Brain microvascular endothelial cell (primary cell): Measurements from ENCODE around the gene RNF157.

Experiments used
- DNase-seq: peaks from one replicate; pipeline ENCODE4 v3.0.0-alpha.2; 2020
- H3K27ac ChIP-seq: fragments of 250-450 bp; sonication (Bioruptor Pico); 2 replicates; pipeline ENCODE4 v1.5.1; 2020; ENCODE audit warnings: mild to moderate bottlenecking, moderate library complexity
- H3K27me3 ChIP-seq: fragments of 250-450 bp; sonication (Bioruptor Pico); replicated peaks from 2 replicates; pipeline ENCODE4 v1.5.1; 2020; ENCODE audit warnings: mild to moderate bottlenecking
- H3K36me3 ChIP-seq: fragments of 250-450 bp; sonication (Bioruptor Pico); replicated peaks from 2 replicates; pipeline ENCODE4 v1.5.1; 2020; ENCODE audit warnings: mild to moderate bottlenecking
- H3K4me3 ChIP-seq: 2 replicates; pipeline ENCODE4 v1.5.1; 2011; ENCODE audit warnings: low read depth, mild to moderate bottlenecking, control low read depth, low read length, moderate library complexity
- in situ Hi-C: cut with HindIII; loops from 2 replicates; pipeline ENCODE4 v1.10.0; 2017; ENCODE audit warnings: low sequenced_read_pairs, low pct_ligation_motif_present
- TF ChIP-seq, protein P1 (sequence below): IDR thresholded peaks from 2 replicates; pipeline ENCODE4 v1.5.1; 2011; ENCODE audit warnings: low read depth, mild to moderate bottlenecking, moderate library complexity, low read length, control low read depth, inconsistent platforms; ENCODE audit errors: missing control alignments

Gene RNF157

DNA sequence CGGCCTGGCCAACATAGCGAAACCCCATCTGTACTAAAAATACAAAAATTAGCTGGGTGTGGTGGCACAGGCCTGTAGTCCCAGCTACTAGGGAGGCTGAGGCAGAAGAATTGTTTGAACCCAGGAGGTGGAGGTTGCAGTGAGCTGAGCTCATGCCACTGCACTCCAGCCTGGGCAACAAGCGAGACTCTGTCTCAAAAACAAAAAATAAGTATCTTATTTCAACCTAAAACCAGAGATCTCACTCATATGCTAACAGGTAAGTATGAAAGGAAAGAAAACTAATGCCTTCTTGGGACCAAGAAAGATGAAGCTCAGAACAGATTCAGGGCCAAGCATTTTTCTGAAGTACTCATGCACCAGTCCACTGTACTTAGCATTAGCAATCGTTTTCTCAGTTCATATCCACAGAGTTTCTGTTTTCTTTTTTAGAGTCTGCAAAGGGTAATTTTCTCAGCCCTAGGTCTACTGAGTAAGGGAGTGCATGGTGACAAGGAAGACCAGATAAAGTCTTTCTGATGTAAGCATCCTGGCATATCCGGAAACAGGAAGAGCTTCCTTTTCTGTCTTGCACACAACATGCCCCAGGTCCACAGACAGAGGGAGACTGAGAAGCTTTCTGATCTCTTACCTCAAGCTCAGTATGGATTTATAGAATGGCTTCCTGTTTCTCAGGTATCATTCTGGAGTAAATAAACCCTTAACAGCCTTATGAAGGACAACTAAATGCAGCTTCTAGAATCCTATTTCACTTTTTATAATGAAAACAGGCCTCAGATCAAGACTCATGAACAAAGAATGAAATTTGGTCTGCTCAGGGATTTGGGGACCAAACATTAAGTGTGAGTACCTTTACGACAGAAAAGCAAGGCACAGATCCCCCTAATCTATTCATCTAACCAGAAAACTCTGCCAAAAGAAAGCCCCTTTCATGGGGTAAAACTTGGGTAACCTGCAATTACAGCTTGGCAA, 60.5 kb downstream of the RNF157 start:
- H3K4me3 ChIP-seq: no peak overlapping the region
- in situ Hi-C loops: no loop called here
- no peaks in the 10 kb centered on the region for H3K36me3 ChIP-seq
- H3K27ac ChIP-seq: no peak overlapping the region
- DNase-seq: no peak
- H3K27me3 ChIP-seq: no peaks in the 10 kb centered on the region
- TF ChIP-seq, protein P1, sequence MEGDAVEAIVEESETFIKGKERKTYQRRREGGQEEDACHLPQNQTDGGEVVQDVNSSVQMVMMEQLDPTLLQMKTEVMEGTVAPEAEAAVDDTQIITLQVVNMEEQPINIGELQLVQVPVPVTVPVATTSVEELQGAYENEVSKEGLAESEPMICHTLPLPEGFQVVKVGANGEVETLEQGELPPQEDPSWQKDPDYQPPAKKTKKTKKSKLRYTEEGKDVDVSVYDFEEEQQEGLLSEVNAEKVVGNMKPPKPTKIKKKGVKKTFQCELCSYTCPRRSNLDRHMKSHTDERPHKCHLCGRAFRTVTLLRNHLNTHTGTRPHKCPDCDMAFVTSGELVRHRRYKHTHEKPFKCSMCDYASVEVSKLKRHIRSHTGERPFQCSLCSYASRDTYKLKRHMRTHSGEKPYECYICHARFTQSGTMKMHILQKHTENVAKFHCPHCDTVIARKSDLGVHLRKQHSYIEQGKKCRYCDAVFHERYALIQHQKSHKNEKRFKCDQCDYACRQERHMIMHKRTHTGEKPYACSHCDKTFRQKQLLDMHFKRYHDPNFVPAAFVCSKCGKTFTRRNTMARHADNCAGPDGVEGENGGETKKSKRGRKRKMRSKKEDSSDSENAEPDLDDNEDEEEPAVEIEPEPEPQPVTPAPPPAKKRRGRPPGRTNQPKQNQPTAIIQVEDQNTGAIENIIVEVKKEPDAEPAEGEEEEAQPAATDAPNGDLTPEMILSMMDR: peak; percentile 28

DNA sequence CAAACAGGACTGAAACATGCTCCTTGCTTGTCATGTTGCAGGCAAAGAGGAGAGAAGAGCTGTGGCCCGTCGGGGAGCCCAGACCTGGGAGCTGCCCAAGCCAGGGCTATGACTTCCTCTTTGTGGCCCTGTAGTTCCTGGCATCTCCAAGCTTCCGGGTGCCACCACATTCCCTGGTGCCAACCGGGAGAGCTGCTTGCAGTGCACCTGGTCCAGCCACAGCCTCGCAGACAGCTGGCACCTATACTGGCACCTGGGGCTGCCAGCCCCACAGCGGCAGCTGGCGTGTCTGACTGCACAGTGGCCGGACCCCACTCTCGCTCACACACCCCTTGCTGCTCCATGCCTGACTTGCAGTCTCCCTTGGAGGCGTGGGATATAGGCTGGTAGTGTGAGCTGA, 62.2 kb downstream of the RNF157 start:
- Histone ChIP-seq H3K27me3 (no peaks in the 10 kb centered on the region), H3K4me3 (no peak overlapping the region), H3K27ac (no peak overlapping the region), H3K36me3 (no peaks in the 10 kb centered on the region)
- in situ Hi-C loops: no loop called here
- no peak for DNase-seq
- TF ChIP-seq, protein P1: no peak

DNA sequence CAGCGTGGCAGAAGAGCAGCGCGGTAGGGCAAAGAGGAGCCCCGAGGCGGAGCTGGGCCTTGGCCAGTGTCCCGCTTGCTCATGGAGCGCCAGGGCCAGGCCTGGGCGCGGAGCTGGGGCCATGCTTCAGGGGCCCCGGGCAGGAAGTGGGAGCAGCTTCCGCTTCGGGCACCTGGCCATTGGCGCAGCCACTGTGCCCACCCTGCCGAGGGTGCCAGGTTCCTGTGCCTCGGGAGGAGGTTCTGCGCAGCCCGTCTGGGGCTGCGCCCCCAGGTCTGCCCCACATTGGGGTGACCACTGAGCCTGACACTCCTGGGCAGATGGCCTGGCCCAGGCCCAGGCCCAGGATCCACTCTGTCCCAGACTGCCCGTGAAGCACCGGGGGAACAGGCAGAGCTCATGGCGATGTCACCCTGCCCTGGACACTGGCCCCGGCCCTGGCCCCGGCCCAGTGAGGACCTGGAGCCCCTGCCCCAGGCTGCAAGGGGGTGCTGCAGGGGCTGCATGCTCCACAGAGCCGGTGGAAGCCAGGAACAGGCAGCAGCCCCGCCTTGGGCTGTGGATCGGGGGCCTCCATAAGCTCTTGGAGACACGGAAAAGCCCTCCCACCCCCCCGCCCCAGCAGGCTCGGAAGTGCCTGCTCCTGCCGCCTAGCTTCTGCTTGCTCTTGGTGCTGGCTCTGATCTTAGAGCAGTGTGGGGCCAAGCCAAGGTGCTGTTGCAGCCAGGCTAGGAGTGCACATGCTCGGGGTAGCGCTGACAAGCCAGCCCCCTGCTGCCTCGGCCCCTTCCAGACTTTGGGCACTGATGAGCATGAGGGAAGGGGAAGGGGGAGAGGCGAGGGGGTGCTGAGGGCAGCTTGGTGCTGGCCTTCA, 63.4 kb downstream of the RNF157 start:
- DNase-seq: no peak
- Histone ChIP-seq H3K27ac (no peak overlapping the region), H3K36me3 (no peaks in the 10 kb centered on the region), H3K4me3 (no peak overlapping the region), H3K27me3 (no peaks in the 10 kb centered on the region)
- in situ Hi-C loops: no loop called here
- TF ChIP-seq, protein P1: no peak

DNA sequence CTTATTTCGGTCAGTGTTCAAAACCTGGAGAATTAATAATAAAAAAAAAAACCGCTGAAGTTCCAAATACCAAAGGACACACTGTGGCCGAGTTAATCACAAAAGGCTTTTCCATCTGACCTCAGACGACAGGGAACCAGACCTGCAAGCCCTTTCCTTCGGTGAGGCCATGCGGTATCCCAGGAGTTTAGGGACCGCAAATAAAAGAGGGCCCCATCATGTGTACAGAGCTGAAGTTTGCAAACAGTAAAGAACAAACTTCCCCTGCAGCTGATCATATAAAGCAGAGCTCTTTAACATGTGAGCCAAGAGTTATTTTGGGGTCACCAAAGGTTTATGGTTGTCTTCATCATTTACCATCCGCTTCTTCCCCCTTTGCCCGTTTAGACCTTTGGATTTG, 66.3 kb downstream of the RNF157 start:
- no peak overlapping the region for H3K27ac ChIP-seq
- H3K4me3 ChIP-seq: no peak overlapping the region
- in situ Hi-C loops: loop anchor here (25.0 kb wide), 1 partner anchor 88 kb away; the partner anchor contains the start of gene UBALD2
- DNase-seq: no peak
- no peaks in the 10 kb centered on the region for H3K27me3 ChIP-seq
- TF ChIP-seq, protein P1: no peak
- H3K36me3 ChIP-seq: no peaks in the 10 kb centered on the region

DNA sequence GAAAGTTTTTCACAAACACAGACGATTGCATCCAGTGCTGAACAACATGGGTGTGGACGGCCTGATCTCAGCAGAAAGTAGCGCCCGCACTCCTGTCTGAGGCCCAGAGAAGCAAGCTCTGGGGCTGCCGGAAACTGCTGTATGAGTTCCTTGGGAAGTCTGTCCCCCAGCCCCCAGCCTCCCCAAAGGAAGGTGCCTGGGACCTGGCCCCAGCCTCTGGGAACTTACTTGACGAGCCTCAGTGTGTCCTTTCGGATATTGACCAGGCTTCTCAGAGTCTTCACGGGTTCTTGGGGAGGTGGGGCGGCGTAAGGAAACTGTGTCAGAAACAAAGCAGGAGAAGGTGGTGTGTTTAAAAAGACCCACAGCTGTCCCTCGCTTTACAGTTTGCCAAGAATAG, 66.8 kb downstream of the RNF157 start:
- in situ Hi-C loops: loop anchor here (25.0 kb wide), 1 partner anchor 89 kb away; the partner anchor contains the start of gene UBALD2

More for the DNA sequence above, 66.8 kb downstream of the RNF157 start:
- Histone ChIP-seq H3K36me3 (no peaks in the 10 kb centered on the region), H3K4me3 (no peak overlapping the region), H3K27me3 (no peaks in the 10 kb centered on the region), H3K27ac (no peak overlapping the region)
- DNase-seq: no peak
- TF ChIP-seq, protein P1: no peak
